Progenitor cell of endocrine pancreas (in vitro differentiated cells): Measurements from ENCODE around the gene LGR6. TPM values are rescaled to one million over a fixed set of nuclear protein-coding genes. Genes with fewer than 3 reads are reported as not detected.
"Not testable (repeated sequence)": the region's sequence is repeated elsewhere in the genome, so short reads cannot be mapped to it uniquely, and the experiment has no call there.

Experiments
- DNase-seq: peaks from one replicate; pipeline ENCODE4 v3.0.0; 2021; ENCODE audit warnings: low spot score; ENCODE audit not compliant: unreplicated experiment
- H3K27ac Mint-ChIP-seq: 2 replicates; pipeline ENCODE4 v1.8.0; 2021; ENCODE audit warnings: mild to moderate bottlenecking, moderate library complexity, mixed read lengths
- H3K27me3 Mint-ChIP-seq: 2 replicates; pipeline ENCODE4 v1.8.0; 2021; ENCODE audit warnings: mixed read lengths
- H3K36me3 Mint-ChIP-seq: 2 replicates; pipeline ENCODE4 v1.8.0; 2022; ENCODE audit warnings: mixed read lengths; ENCODE audit not compliant: insufficient read depth
- H3K4me1 Mint-ChIP-seq: 2 replicates; pipeline ENCODE4 v1.8.0; 2021; ENCODE audit warnings: low read depth, mixed read lengths
- H3K4me3 Mint-ChIP-seq: 2 replicates; pipeline ENCODE4 v1.8.0; 2021; ENCODE audit warnings: low read depth, mild to moderate bottlenecking, moderate library complexity, mixed read lengths
- H3K9me3 Mint-ChIP-seq: 2 replicates; pipeline ENCODE4 v1.8.0; 2021; ENCODE audit warnings: low read depth, mixed read lengths
- total RNA-seq: library from RNA; stranded (reverse); gene quantifications from 2 replicates; pipeline ENCODE4 v1.2.1, GENCODE V29; 2021
- TF ChIP-seq, protein P1 (sequence below): fragments of 200-600 bp; sonication (generic); IDR thresholded peaks from one replicate; pipeline ENCODE4 v1.5.0; 2021; ENCODE audit warnings: antibody characterized with exemption, mild to moderate bottlenecking; ENCODE audit not compliant: unreplicated experiment

The LGR6 gene
- total RNA-seq, 1 donor from 2014 or later = 0.50 TPM

GRCh38 chr1:202349206-202349928, 155.8 kb downstream of the LGR6 start:
- no peaks in the 10 kb centered on the region for H3K27me3 Mint-ChIP-seq
- TF ChIP-seq, protein P1, sequence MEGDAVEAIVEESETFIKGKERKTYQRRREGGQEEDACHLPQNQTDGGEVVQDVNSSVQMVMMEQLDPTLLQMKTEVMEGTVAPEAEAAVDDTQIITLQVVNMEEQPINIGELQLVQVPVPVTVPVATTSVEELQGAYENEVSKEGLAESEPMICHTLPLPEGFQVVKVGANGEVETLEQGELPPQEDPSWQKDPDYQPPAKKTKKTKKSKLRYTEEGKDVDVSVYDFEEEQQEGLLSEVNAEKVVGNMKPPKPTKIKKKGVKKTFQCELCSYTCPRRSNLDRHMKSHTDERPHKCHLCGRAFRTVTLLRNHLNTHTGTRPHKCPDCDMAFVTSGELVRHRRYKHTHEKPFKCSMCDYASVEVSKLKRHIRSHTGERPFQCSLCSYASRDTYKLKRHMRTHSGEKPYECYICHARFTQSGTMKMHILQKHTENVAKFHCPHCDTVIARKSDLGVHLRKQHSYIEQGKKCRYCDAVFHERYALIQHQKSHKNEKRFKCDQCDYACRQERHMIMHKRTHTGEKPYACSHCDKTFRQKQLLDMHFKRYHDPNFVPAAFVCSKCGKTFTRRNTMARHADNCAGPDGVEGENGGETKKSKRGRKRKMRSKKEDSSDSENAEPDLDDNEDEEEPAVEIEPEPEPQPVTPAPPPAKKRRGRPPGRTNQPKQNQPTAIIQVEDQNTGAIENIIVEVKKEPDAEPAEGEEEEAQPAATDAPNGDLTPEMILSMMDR = no peak
- no peaks in the 10 kb centered on the region for H3K9me3 Mint-ChIP-seq
- peak overlapping the region; percentile 97 for H3K27ac Mint-ChIP-seq
- H3K4me1 Mint-ChIP-seq = peaks cover 19% of the 10 kb centered on the region
- no peaks in the 10 kb centered on the region for H3K36me3 Mint-ChIP-seq
- no peak for DNase-seq
- peak overlapping the region; percentile 94 for H3K4me3 Mint-ChIP-seq

DNA sequence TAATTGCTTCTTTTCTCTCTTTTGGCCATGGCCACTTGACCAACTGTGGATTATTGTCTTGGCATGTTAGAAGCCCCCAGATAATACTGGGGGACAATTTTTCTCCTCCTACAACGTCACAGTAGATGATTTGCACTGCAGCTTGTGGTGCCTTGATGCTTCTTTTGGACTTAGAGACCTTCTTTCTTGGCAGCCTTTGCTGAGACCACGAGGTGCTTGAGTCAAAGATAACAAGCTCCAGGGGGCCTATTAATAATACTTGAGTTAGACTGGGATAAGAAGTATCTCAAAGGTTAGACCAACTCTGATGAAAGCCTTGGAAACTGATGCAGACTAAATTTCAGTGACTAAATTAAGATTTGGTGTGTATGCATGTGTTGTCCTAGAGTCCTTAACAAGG, 158.1 kb downstream of the LGR6 start:
- Mint-ChIP-seq H3K27me3 (no peaks in the 10 kb centered on the region), H3K27ac (no peak overlapping the region), H3K4me3 (no peak overlapping the region), H3K4me1 (peaks cover 19% of the 10 kb centered on the region), H3K36me3 (no peaks in the 10 kb centered on the region), H3K9me3 (no peaks in the 10 kb centered on the region)
- TF ChIP-seq, protein P1 = no peak
- DNase-seq = no peak

GRCh38 chr1:202352583-202353197, 159.1 kb downstream of the LGR6 start:
- H3K4me3 Mint-ChIP-seq, H3K36me3 Mint-ChIP-seq, H3K9me3 Mint-ChIP-seq, H3K27me3 Mint-ChIP-seq, DNase-seq, H3K27ac Mint-ChIP-seq: not testable (repeated sequence)
- H3K4me1 Mint-ChIP-seq = peaks cover 18% of the 10 kb centered on the region

DNA sequence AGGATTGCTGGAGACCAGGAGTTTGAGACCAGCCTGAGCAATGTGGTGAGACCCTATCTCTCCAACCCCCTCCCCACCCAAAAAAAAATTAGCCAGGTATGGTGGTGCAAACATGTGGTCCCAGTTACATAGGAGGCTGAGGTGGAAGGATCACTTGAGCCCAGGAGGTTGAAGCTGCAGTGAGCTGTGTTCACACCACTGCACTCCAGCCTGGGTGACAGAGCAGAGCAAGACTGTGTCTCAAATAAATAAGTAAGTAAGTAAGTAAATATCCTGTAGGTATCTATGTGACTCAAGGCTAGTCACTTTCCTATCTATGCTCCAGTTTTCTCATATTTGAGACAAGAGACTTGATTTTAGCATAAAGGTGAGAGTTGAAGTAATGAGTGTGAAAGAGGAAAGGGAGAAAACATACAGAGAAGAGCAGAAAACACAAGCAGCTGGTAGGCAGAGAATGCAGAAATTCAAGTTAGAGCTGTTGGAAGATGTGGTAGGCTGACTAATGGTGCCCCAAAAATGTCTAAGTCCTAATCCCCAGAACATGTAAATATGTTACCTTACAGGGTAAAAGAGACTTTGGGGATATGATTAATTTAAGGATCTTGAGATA, 162.4 kb downstream of the LGR6 start:
- Mint-ChIP-seq H3K27me3 (no peaks in the 10 kb centered on the region), H3K27ac (no peak overlapping the region), H3K4me3 (no peak overlapping the region), H3K4me1 (peaks cover 4% of the 10 kb centered on the region), H3K9me3 (no peaks in the 10 kb centered on the region), H3K36me3 (no peaks in the 10 kb centered on the region)
- no peak for DNase-seq
- TF ChIP-seq, protein P1 = no peak

DNA sequence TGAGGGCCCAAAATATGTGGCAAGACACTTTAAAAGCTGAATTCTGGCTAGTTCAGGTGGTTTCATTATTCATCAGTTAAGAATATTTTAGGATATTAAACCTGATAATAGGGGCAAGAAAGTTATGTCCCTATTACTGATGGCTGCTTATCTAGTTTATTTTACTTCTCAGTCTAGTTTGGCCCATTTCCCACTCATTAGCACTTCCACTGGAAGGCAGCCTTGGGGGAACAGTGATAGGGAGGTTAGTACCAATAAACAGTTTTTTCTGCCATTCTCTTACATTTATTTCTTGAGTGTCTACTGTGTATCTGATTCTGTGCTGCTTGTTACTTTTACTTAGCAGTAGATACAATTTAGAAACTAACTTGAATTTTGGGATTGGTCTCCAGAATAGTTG, 163.9 kb downstream of the LGR6 start:
- Mint-ChIP-seq H3K27ac (no peak overlapping the region), H3K4me1 (peaks cover 8% of the 10 kb centered on the region), H3K36me3 (no peaks in the 10 kb centered on the region), H3K4me3 (no peak overlapping the region), H3K27me3 (no peaks in the 10 kb centered on the region), H3K9me3 (no peaks in the 10 kb centered on the region)
- TF ChIP-seq, protein P1 = no peak
- no peak for DNase-seq
